NCI-H345 treated with DMSO at 0.1 percent for 48 hours (cell line): ENCODE results near the gene ZCCHC8.

Source experiments
- DNase-seq: peaks from one replicate; lab custom pipeline; 2025; ENCODE audit not compliant: unreplicated experiment; lab: John Stamatoyannopoulos, UW

ZCCHC8 gene

DNA sequence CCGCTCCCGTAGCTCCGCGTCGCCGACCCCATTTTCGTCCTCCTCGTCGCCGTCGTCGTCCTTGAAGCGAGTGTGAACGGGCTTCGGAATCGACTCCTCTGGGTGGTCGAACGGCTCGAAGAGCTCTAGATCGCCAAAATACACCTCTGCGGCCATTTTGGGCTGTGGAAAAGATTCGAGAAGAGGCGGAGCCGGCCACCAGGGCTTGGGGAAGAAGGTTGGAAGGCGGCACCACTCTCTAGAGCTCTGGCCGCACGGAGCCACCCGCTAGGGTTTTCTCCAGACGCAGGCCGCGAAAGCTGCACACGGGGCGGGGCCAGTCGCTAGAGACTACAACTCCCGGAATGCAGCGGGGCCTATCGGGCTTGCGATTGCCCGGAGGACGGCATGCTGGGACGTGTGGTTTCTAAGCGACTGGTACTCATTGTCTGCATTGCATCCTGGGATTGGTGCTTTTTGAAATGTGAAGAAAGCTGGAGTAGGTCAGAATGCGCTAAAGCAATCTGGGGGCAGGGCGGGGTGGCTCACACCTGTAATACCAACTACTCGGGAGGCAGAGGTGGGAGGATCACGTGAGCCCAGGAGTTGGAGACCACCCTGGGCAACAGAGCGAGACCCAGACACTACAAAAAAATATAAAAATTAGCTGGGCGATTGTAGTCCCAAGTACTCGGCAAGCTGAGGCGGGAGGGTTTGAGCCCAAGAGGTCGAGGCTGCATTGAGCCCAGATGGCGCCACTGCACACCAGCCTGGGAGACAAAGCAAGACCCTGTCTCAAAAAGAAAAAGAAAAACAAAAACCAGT is at the start of gene ZCCHC8:
TSS of gene ZCCHC8 (minus strand) at position 248 of the 804 bp plus-strand sequence. CDS start at position 156, 92 bp downstream.
- peak; percentile 97 for DNase-seq

DNA sequence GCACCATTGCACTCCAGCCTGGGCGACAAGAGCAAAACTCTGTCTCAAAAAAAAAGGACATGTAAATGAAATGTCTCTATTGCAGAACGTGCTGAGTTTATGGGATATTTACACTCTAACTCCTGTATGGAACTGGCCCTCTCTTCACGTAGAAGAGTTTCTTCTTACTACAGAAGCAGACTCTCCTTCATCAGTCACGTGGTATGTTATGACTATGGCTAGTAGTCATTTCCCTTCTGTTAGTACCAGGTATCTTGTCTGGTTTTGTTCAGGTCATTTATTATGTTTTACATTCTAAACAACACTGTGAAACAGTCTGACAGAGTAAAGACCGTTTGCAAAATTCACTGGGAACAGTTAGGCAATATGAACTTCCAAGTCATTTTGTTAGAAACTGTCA is 46.6 kb upstream of the ZCCHC8 start:
- no peak for DNase-seq

DNA sequence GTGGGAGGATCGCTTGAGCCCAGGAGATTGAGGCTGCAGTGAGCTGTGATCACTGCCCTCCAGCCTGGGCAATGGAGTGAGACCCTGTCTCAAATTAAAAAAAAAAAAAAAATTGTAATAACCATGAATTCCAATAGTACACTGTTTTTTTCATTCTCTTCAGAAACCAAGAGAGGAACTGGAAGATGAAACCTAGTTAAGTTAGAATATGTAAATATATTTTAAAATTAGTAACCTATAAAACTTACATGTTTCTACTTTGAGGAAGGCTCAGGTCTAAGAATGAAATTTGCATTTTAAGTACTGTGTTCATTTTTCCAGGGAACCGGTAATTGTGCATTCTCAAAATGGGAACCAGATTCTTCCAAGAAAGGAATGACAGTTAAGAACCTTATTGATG is 45.1 kb upstream of the ZCCHC8 start:
- DNase-seq: no peak

DNA sequence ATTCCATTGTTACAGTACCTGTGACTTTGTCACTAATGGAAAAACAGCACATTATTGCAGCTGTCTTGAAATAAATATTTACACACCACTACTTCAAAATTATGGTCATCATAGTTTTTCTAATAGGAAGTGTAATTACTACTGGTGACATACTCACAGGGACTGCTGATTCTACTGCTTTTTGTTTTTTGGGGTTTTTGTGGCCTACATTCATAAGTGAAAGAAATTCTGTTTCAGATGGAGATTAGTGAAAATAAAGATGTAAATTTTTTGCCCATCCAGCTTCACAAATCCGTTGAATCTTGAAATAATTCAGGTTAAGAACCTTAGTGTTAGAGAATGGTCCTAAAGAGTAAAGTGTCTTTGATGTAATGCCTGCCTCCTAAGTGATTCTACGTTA is 43.8 kb upstream of the ZCCHC8 start:
- no peak for DNase-seq

DNA sequence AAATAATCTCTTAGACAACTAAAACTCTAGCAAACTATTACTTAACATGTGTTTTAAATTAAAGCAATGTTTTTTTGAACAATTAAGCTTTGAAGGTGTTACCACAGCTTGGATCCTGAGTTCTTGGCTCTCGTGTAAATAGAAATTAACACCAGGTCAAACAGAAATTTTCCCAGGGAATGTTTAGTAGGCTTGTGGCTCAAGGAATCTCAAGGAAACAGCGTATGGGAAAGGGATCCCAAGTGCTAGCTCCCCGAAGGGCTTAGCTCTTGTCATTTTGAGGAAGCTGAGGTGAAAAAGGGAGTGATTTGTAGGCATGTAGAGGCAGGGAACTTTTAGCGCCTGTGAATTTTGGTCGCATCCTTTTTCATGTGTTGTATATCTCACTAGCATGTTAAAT is 37.8 kb upstream of the ZCCHC8 start:
- no peak for DNase-seq

DNA sequence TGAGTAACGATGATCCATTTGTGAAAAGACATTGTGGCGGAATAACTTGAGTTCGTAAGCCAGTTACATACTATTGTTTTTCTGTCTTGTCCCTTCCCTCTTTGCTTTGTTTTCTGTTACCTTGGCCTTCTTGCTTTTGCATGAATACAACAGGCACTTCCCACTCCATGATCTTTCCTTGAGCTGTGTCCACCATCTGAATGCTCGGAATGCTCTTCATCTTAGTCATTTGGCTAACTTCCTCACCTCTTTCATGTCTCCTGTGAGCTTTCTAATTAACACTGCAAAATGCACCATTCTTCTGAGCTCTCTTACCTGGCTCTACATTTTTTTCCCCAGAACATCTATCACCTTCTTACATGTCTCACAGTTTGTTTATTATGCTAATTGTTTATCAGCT is 36.3 kb upstream of the ZCCHC8 start:
- DNase-seq: no peak

DNA sequence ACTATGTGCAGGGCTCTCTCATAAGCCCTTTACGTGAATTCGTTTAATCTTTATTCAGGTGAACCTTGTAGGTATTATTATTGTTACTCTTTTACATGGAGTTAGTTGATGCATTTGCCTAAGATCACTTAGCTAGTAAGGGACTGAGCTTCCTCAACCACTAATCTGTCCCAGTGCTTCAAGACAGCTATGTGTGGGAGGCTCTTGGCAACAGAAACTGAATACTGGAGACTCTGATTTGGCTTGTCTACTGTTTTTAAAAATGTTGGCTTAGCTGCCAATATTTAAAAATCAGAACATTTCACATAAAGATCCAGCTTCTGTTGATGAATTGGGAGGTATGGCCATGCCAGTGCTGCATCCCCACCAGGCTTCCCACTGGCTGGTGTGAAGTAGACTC is 33.1 kb upstream of the ZCCHC8 start:
- no peak for DNase-seq

DNA sequence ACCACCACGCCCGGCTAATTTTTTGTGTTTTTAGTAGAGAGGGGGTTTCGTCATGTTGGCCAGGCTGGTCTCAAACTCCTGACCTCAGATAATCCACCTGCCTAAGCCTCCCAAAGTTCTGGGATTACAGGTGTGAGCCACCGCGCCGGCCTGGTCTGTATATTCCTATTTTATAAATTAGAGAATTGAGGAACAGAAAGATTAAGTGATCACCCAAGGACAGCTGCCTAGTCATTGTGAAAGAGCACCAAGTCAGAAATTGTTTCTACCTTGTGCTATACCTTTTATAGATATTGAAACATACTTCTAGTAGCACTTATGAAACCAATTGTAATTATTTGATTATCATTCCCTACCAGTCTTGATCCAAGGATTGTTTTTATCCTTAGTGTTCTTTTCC is 28.3 kb upstream of the ZCCHC8 start:
- no peak for DNase-seq

DNA sequence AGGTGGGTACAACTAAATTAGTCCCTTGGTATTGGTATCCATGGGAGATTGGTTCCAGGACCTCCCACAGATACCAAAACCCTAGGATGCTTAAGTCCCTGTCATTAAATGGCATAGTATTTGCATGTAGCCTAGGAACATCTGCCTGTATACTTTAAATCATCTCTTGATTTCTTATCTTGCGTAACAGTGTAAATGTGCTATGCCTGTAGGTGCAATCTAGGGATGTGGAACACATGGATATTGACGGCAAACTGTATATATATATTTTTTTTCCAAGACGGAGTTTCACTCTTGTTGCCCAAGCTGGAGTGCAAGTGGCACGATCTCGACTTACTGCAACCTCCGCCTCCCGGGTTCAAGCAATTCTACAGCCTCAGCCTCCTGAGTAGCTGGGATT is 27.9 kb upstream of the ZCCHC8 start:
- no peak for DNase-seq

DNA sequence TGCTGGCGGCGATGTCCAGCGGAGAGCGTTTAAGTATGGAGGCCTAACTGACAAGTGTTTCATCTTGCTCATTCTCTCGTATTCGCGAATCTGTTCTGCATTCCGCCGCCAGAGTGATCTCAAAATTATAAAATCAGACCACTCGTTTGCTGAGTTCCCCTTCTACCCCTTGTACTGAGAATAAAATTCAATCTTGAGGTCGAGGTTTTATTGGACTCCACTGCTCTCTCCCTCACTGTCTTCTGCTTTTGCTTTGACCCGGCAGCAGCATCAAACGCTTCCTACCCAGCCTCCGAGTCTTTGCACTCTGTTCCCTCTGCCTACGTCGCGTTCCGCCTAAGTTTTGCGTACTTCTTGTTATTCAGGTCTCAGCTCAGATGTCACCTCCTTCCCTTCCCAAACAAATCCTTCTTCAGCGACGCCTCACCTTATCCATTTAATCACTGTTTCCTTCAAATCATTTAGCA is 26.8 kb upstream of the ZCCHC8 start:
- no peak for DNase-seq

DNA sequence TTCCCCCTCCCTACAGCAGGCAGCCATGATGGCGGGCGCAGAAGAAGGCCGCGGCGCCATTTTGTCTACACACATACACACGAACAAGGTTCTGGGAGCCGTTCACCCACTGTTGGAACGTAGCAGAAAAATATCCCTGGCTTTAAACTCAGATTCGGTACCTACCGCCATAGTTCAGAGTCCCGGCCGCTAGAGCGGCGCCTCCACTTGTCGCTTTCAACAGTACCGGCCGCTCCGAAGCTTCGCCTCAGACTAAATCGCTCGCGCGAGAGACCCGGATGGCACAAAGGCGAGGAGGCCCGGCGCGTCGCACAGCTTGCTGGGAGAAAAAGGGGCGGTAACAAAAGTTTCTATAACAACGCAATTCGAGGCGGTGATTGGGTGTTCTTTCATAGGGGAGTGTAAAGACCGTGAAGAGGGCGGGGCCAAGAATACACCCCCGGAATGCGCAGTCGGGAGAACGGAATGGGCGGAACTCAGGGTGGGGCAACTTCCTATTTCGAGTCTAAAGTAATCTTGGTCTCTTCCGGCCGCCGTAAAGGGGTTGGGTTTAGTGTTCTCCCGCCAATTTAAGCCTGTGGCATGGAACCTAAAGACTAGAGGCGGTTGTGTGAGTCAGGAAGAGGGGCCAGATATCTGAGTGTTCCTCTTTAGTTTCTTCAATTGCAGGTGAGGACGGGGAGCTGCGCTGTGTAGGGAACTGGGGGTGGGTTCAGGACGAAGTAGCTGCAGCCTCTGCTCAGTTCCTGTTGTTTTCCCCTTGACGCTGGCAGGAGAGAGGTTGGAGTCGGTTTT is 26.1 kb upstream of the ZCCHC8 start, which contains the start of the genes KNTC1 and RSRC2:
TSS of gene KNTC1 (plus strand) at position 567 of the 795 bp plus-strand sequence. CDS start 2,815 bp downstream, outside the sequence.
TSS of gene RSRC2 (minus strand) at position 254 of the 795 bp plus-strand sequence. CDS start at position 171, 83 bp downstream.
- DNase-seq: peak; percentile 100

DNA sequence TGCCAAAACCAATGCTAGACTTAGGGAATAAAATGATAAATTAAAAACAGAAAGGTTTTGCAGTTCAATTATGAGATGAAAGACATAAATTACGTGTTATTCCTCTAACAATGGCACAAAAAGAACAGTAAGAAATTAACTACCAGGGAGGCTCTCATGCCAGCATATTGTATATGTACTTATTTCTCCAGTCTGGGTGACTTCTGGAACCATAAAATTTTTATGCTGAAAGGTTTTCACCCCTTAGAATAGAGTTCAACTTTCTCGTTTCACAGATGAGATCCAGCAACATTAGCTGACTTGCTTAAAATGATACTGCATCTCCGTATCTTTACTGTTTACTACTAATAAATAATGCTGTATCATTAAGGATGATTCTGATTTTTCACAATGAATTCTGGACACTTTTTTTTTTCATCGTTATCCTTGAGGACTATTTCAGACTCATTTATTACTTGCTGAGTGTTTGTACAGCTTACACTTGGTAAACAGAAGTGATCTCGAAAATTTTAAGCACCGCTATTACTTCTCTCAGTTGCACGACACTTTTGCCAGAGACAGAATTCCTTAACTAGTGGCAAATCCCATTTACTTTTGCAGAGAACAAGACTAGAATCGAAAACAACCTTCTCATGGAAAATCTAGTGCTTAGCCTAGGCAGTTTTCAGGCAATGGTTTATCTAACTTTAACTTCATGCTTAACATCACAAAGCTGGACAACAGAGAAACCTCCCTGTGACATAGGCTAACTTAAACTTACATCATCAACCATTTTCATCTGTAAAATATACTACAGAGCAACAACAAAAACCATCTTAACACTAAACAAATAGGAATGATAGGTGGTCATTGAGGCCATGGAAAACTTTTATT is 23.4 kb upstream of the ZCCHC8 start:
- no peak for DNase-seq

DNA sequence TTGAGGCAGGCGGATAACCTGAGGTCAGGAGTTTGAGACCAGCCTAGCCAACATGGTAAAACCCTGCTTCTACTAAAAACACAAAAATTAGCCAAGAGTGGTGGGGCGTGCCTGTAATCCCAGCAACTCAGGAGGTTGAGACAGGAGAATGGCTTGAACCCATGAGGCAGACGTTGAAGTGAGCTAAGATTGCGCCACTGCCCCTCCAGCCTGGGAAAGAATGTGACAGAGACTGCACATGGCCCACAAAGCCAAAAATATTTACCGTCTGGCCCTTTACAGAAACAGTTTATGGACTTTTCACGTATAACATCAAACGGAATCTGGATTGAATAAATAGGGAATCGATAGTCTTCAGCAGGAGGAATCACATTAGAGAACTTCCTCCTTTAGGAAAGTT is 22.5 kb upstream of the ZCCHC8 start:
- no peak for DNase-seq

DNA sequence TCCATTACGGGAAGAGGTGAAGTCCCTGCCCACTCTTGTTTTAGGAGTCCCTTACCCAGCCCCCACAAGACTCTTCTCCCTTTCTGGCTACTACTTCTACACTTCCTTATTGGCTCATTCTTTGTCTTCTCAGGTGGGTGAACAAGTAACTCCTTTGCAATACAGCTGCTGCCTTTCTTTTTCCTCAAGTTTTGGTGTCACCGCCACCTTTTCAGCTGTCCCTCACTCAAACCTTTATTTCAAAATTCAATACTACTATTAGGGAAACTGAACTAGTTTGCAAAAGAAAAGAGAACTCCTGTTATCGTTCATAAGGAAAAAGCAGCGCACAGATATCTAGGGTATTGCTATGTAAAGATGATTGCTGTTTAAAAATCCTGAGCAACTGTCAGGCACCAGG is 19.9 kb upstream of the ZCCHC8 start:
- DNase-seq: no peak

DNA sequence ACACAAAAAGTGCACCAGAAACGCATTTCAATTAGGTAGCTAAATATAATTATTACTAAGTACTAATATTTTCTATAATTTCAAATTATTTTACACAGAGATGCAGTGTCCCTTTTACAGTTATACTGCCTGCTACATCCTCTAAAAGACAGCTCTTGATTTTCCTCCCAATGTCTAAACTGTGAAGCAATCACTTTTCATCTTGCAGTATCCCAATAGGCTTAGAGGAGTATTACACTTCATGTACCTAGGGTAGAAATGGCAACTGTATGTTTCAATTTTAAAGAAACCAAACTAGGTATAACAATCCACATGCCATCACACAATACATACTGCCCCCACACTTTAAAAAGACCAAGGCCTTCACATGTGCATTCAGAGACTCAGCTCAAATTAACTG is 18.7 kb upstream of the ZCCHC8 start:
- no peak for DNase-seq

DNA sequence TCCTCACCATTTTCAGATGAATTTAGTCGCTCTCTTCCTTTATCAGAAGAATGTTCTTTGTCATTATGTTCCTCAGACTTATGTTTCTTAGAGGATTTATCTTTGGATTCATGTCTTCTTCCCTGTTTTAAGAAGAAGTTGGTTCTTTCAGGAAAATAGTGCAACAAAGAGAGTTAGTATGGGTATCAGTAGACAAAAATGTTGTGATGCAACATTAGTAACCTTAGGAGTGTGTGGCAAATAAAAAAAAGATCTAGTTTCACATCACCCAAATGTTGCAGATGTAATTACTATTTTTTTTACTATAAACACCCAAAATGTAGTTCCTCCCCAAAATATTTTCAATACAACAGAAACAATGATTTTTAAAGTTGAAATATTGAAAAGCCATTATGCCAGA is 18.2 kb upstream of the ZCCHC8 start:
- no peak for DNase-seq

DNA sequence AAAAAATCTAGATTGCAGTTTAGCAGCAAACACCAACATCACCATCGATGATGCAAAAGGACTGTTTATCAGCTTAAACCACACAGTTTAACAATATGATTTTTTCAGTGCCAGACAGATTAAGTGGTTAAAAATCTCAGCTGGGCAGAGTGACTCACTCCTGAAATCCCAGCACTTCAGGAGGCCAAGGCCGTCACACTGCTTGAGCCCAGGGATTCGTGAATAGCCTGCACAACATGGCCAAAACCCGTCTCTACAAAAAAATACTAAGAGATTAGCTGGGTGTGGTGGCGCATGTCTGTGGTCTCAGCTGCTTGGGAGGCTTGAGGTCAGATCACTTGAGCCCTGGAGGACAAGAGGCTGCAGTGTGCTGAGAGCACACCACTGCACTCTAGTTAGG is 17.1 kb upstream of the ZCCHC8 start:
- no peak for DNase-seq

DNA sequence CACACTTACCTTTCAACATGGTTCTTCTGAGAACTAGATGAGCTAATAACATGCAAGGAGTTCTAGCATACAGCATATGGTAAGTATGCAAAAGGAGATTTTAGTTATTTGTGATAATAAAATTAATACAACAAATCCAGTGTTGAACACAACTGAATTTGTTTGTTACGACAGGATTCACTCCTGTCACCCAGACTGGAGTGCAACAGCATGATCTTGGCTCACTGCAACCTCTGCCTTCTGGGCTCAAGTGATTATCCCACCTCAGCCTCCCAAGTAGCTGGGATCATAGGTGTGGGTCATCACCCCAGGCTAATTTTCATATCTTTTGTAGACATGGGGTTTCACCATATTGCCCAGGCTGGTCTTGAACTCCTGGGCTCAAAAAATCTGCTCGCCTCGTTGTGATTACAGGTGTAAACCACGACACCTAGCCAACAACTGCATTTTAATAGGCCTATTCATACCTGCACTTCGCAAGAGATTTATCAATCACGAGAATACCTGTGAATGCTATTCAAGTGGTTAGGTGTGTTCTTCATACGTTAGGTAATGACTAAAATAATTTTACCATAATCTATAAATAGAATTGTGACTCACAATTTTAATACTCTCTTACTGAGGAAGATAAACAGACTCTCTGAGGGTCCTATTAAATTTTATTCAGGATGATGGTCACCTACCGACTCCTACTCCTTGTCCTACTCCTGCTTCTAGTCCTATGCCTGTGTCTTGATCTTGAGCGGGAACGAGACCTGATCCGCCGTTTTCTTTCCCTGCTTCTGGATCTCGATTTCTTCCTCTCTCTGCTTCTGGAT is 16.0 kb upstream of the ZCCHC8 start:
- DNase-seq: no peak

DNA sequence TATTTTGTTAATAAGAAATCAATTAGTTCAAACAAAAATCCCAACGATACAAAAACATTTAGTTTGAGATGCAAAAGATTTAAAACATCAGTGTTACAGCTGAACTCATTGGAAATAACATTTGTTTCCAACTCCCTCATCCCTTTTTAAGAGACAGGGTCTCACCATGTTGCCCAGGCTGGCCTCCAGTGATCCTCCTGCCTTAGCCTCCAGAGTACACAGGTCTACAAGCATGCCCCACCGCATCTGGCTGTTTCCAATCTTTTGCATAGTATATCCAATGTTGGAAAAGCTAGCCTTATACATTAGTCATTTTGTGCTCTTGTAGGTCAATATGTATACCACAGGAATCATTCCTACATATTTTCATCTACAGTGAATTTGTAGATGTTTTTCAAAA is 14.5 kb upstream of the ZCCHC8 start:
- no peak for DNase-seq

DNA sequence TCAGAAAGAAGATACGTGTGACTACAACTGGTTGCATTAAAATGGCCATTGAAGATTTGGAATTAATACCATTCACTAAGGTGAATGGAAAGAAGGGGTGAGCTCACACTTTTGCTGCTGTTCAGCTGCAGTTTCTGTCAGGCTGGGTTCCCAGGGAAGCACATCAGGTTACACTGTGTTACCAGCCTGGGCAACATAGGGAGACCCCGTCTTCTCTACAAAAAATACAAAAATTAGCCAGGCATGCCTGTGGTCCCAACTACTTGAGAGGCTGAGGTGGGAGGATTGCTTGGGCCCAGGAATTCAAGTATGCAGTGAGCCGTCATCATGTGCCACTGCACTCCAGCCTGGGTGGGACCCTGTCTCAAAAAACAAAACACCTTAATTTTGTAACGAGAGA is 12.9 kb upstream of the ZCCHC8 start:
- no peak for DNase-seq
